NCI-H1436 treated with DMSO at 0.1 percent for 48 hours (cell line): Measurements from ENCODE around the gene MPPE1.
"Not testable (repeated sequence)": the region's sequence is repeated elsewhere in the genome, so short reads cannot be mapped to it uniquely, and the experiment has no call there.

Experiments
- DNase-seq: peaks from one replicate; lab custom pipeline; 2025; lab: John Stamatoyannopoulos, UW

The MPPE1 gene

DNA sequence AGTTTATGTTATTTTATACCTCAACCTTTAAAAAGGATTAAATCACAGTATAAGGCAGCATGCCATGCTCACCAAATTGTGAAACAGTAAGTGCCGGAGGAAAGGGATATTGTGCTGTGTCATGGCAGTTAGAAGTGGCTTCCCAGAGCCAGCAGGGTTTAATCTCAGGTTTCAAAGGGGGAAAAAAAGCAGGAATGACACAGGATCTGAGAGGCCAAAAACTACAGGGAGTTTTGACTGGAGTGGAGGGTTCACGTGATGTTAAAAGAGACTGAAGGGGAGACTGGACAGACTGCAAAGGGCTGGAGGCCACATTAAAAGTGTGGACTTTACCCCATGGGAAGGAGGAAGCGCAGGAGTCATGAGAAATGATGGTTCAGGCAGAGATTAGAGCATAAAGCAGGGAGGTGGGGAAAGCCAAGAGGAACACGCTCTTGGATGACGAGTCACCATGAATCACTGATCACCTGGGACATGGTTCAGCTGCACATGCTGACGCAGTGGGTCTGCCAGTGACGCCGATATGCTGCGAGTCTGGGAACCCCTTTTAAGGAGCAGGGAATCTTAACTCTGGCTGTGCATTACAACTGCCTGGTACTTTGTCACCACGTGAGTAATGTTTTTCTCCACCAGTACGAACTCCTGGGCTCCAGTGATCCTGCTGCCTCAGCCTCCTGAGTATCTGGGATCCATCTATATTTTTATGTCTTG, 50.8 kb downstream of the MPPE1 start:
- no peak for DNase-seq

- DNase-seq: not testable (repeated sequence)
Measured at GRCh38 chr18:11854554-11854953, 53.6 kb downstream of the MPPE1 start.

GRCh38 chr18:11851806-11852337, 56.2 kb downstream of the MPPE1 start:
- DNase-seq: no peak

DNA sequence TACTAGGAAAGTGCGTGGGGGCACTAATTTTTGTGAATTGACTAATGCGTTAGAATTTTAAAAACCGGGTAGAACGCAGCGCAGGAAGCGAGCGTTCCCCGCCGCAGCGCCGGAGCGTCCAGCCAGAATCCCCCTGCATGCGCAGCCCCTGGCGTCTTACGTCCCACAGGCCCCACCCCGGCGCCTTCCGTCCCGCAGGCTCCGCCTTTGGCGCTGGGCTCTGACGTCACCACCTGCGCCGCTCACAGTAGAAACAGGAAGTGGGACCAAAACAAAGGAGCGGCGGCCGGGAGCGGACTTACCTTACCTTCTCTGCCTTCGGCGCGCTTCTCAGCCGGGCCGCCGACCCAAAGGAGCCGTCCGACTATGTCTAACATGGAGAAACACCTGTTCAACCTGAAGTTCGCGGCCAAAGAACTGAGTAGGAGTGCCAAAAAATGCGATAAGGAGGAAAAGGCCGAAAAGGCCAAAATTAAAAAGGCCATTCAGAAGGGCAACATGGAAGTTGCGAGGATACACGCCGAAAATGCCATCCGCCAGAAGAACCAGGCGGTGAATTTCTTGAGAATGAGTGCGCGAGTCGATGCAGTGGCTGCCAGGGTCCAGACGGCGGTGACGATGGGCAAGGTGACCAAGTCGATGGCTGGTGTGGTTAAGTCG, 56.8 kb downstream of the MPPE1 start, which contains the start of gene CHMP1B:
Gene CHMP1B, plus strand, starts transcription at position 268 of the 660 bp plus-strand sequence. Its CDS starts 99 bp downstream, at position 367.
- peak; percentile 55 for DNase-seq

DNA sequence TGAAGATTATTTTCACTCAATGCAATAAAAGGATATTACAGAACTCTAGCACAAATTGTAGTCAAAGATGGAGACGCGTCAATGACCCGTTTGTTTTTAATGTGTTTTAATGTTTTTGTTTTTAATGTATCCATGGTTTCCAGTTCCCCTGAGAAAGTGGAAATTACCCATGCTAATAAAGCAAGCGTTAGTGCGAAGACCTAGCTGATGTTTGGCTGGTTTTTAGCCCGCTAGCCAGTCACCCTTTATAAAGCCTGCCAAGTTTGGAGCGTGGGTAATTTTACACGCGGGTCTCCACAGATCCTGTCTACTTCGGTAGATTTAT, 57.3 kb downstream of the MPPE1 start:
- no peak for DNase-seq

DNA sequence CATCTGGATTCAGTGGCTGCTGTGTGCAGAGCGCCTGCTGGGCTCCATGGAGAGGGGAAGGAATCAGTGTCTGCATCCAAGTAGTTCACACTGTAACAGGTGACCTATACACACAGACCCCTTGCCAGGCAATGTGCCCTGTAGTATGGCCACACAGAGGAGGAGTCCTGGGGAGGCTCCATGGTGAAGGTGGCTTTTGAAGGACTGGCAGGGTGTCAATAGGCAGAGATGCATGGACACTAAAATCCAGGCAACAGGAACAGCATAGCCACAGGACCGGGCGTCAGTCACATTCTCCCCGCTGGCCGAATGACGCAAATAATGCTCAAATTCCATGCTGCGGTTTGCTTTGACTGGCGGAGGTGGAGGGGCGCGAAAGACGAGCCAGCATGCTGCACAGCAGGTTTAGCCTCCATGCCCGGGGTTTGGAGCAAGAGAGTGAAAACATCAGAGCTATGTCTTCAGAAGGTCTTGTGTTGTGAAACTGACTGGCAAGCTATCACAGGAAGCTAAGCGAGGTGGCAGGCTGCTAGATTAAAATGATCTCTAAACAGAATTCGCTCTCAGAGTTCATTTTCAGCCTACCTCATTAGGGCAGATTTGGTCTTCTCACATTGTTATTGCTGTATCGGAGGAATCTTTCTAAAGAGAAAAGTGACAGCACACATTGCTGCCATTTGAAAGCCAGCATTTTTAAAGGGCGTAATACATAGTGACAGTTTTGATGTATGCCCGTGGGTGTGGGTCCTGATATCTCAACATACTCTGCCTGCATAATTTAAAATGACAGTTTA, 58.1 kb downstream of the MPPE1 start:
- no peak for DNase-seq

- DNase-seq: no peak
Measured at GRCh38 chr18:11849279-11849678, 58.8 kb downstream of the MPPE1 start.

DNA sequence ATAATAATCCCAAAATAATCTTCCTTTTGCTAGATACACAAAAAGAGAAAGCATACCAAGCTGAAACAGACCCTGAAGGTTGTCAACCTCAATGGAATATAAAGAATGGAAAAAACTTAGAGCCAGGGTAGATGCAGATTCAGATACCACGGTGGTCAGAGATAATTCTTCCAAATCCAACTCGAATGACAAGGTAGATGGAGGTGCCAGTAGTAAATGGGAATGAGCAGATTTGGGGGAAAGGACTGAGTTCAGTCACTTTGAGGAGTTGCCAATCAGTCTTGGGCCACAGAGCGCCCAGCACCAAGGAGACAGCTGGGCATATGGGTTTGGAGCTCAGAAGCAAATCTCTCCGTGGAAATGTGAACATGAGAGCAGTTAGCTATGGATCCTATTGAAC, 60.3 kb downstream of the MPPE1 start:
- DNase-seq: no peak

- DNase-seq: no peak
Measured at GRCh38 chr18:11845654-11846053, 62.5 kb downstream of the MPPE1 start.

GRCh38 chr18:11844436-11844835, 63.7 kb downstream of the MPPE1 start:
- DNase-seq: no peak

- DNase-seq: no peak
Measured at GRCh38 chr18:11842562-11842961, 65.6 kb downstream of the MPPE1 start.

GRCh38 chr18:11840493-11840892, 67.6 kb downstream of the MPPE1 start:
- DNase-seq: no peak

DNA sequence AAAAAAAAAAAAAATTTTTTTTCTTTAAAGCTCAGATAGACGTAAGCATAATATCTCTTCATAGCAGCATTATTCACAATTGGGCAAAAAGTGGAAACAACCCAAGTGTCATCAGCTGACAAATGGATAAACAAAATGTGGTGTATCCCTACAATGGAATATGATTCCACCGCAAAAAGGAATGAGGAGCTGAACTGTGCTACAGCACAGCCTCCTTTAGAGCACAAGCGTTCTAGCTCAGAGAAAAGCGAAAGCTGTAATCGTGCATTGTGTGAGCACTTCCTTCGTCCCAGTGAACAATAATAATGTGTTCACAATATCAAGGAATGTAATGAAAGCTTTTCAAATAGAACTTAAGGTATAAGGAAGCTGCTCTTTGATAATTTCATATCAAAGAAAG, 68.6 kb downstream of the MPPE1 start:
- no peak for DNase-seq

GRCh38 chr18:11834772-11835171, 73.3 kb downstream of the MPPE1 start:
- no peak for DNase-seq
